SW 1271 (cell line): ENCODE data around the gene TMEM150A.
"Not testable (repeated sequence)": the region's sequence is repeated elsewhere in the genome, so short reads cannot be mapped to it uniquely, and the experiment has no call there.

Experiments used
- DNase-seq, 2 experiments: peaks; one replicate each; lab custom pipeline; 2025; lab: John Stamatoyannopoulos, UW

The TMEM150A gene

GRCh38 chr2:85602476-85603234 is at the start of gene TMEM150A:
TMEM150A (minus strand) TSS chr2:85602698; CDS start chr2:85601948, 750 bp downstream.
- peak; percentile 70 to 80 for DNase-seq

- DNase-seq, result no peak
Observed at GRCh38 chr2:85652056-85652455, 49.6 kb upstream of the TMEM150A start.

GRCh38 chr2:85651097-85651496 is 48.6 kb upstream of the TMEM150A start:
- DNase-seq, result no peak

- DNase-seq, result no peak
Observed at GRCh38 chr2:85650456-85650855, 48.0 kb upstream of the TMEM150A start.

GRCh38 chr2:85649201-85650190 is 47.0 kb upstream of the TMEM150A start:
- DNase-seq, result no peak

DNA sequence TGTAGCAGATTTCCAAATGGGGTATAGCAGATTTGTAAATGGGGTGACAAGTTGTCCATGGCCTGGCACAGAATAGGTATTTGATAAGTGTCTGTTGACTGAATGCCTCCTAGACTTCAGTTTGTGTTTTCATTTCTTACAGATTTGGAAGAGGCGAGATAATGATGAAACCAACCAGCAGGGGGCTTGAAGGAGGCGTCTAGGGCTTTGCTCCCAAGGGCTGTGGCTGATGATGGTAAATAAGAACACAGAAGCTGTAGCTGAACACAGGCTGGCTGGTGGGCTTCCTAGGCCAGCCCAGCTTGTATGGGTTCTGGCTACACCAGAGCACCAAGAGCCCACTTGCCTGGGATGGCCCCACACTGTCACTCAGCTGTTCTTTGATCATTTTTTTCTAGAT is 46.1 kb upstream of the TMEM150A start:
- DNase-seq, result peak; percentile 10 to 27

DNA sequence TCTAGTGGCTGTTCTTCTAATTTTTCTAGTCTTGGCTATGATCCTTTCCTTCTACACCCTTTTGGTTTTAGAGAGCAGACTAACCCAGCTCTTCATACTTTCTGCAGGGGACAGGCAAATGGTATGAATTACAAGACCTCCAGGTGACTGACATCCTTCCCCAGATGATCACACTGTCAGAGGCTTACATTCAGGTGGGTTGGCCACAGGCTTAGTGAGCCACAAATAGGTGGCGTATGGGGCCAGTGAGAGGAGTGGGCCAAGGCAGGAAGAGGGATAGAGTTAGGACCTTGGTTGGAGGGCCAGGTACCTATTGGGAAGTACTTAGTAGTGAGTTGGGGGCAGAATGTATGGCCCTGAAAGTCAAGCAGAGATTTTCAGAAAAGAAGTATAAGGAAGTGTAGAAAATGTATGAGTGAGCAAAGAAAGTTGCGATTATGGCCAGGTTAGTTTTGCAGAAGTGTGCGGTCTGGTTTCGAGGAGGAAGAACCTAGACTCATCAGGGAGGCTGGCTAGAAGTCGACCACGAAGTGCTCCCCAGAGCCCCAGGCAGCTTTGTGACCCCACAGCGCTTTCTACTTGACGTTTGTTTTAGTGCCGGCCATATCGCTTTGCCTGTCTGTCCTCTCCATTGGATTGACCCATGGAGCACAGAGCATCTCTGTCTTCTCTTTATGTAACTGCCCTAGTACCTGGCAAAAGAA is 45.5 kb upstream of the TMEM150A start:
- no peak for DNase-seq

DNA sequence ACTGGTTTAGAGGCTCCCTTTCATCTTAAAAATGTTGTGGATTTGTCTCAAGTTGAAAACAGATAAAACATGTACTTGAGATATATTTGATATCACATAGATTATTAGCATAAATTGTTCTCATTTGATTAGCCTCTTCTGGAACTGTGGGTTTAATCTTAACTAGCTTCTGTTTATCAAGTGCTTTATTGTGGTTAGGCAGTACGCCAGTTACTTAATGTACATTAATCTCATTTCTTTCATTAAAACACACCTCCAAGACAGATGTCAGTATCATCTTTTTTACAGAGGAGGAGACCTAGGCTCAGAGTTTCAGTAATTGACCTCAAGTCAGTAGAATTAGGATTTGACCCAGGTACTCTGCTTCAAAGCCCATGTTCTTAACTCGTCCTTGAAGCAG is 43.7 kb upstream of the TMEM150A start:
- DNase-seq, result no peak

DNA sequence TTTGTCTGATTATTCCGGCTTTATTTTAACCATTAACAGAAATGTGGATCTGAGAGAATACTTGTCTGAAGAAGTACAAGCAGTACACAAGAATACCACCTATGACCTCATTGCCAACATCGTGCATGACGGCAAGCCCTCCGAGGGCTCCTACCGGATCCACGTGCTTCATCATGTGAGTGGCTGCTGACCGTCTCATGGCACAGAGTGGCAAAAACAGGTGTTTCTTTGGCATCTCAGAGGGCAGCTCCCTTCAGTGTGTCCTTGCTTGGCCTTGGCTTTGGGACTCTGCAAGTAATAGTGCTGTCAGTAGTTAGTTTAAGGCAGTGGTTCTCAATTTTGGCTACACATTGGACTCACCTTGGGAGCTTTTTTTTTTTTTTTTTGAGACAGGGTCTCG is 42.4 kb upstream of the TMEM150A start:
- DNase-seq, result no peak

DNA sequence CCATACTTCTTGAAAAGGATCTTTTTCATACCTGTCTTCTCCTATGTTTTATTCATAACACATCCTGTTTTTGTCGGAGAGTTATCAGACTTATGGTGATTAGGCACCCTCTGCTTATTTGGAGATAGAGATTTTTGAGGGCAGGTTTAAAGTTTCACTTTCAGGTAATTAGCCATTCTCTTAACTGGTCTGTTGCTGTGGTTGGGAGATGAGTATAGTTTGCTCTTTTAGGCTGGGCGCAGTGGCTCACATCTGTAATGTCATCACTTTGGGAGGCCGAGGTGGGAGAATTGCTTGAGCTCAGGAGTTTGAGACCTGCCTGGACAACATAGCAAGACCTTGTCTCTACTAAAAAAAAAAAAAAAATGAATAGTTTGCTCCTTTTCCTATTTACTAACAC is 40.2 kb upstream of the TMEM150A start:
- no peak for DNase-seq

DNA sequence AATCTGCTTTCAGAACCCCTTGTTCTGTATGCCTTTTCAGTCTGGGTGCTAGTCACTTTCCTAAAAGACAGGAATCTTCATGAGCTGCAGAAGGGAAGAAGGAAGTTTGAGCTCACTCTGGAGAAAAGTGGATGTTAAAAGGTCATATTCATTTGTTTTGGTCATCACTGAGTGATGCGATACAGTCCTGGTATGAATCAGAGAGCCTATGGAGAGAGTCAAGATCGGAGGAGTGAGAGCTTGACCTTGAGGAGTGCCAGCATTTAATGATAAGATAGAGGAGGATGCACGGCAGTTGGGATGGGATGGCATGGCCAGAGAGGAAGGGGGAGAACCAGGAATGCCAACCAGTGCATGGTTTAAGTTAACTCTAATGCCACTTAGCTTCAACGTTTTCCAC is 33.1 kb upstream of the TMEM150A start:
- DNase-seq, result no peak

DNA sequence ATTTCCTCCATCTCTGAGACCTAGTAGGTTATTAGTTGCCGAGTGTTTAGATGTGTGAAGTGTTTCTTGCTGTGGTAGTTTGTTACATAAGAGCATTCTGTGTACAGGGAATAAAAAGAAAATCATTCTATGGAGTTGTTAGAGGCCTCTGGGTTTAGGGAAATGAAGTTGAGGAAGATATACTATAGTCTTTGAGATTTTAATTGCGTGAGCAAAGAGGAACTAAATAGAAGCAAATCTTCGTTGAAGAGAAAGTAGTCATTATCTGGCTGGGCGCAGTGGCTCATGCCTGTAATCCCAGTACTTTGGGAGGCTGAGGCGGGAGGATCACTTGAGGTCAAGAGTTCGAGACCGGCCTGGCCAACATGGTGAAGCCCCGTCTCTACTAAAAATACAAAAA is 32.5 kb upstream of the TMEM150A start:
- DNase-seq, result no peak

DNA sequence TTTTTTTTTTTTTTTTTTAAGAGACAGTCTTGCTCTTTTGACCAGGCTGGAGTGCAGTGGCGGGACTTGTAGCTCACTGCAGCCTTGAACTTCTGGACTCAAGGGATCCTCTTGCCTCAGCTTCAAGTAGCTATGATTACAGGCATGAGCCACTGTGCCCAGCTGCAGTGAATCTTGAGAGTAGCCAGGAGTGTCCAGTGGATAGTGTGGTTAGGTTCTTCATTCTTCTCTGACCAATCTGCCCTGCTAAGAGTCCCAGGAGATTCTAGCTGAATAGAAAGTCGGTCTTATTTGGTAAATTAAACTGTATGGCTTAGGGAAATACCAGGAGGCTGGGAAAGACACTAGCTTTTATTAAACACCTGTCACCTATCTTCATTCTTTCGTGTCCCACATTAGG is 28.8 kb upstream of the TMEM150A start:
- DNase-seq, result no peak

DNA sequence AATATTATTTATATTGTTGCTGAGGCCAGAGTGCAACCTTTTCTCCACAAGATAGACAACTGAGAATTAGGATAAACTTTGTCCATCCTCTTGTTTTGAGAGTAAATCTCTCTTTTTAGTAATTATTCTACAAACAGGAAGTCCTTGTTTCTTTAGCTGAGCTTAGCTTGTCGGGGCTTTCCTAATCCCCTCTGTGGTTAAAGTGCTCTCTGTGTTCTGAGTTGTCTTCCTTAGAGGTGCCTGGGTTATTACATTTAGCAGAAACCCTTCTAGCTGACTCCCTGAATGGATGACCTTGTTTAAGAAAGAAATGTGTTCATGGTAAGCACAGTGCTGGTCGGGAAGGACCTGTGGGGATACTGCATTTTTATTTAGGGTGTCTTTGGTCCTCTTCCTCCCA is 26.2 kb upstream of the TMEM150A start:
- DNase-seq, result no peak

DNA sequence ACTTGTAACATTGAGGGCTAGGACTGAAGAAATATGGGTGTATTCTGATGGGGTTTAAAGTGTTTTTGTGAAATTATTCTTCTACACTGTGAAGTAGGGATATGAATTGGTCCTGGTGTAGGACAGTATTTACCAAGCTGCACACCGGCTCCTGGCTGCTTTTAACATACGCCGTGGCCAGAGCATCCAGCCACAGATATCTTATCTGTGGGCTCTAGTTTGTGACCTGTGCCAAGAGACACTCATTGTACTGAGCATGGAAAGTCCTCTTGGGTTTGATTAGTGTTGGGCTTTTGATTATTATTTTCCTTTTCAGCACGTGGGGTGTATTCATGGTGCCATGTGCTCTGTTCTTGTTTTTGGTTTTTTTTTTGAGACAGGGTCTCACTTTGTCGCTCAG is 21.5 kb upstream of the TMEM150A start:
- DNase-seq, result no peak

DNA sequence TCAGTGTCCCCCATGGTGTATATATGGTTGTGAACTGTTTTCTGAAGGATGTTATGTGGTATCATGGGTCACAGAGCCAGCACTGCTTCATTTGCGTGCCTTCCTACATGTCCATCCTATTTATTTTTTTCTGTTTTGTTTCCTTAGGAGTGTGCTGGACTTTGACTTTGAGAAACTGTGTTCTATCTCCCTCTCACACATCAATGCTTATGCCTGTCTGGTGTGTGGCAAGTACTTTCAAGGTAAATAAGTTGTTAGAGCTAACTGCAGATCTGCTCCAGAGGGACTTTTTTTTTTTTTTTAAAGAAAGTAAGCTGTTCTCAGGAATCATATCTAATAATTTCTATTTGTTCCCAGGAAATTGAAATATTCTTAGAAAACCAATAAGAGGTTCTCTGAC is 18.8 kb upstream of the TMEM150A start:
- no peak for DNase-seq

DNA sequence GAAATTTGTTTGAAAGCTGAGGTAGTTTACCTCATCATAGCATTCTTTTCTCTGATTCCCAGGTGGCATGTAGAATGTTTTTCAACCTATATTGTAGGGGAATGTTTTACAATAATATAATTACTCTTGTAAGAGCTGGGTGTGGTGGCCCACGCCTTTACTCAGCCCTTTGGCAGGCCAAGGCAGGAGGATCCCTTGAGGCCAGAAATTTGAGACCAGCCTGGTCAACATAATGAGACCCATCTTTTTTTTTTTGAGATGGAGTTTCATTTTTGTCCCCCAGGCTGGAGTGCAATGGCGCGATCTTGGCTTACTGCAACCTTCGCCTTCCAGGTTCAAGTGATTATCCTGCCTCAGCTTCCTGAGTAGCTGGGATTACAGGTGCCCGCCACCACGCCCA is 17.1 kb upstream of the TMEM150A start:
- no peak for DNase-seq

- not testable (repeated sequence) for DNase-seq
Observed at GRCh38 chr2:85617723-85618122, 15.2 kb upstream of the TMEM150A start.

DNA sequence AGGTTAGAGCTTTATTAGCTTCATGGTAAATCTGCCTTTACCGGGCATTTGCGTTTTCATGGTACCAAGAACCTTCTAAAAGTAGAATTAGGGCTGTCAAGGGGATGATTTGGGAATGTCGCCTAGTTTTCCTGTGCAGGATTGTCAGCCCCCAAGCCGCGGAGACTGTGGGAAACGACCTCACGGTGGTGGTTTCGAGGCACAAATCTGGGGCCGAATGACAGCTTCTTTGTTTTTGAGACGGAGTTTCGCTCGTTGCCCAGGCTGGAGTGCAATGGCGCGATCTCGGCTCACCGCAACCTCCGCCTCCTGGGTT is 12.9 kb upstream of the TMEM150A start:
- no peak for DNase-seq

- not testable (repeated sequence) for DNase-seq
Observed at GRCh38 chr2:85614757-85615156, 12.3 kb upstream of the TMEM150A start.

DNA sequence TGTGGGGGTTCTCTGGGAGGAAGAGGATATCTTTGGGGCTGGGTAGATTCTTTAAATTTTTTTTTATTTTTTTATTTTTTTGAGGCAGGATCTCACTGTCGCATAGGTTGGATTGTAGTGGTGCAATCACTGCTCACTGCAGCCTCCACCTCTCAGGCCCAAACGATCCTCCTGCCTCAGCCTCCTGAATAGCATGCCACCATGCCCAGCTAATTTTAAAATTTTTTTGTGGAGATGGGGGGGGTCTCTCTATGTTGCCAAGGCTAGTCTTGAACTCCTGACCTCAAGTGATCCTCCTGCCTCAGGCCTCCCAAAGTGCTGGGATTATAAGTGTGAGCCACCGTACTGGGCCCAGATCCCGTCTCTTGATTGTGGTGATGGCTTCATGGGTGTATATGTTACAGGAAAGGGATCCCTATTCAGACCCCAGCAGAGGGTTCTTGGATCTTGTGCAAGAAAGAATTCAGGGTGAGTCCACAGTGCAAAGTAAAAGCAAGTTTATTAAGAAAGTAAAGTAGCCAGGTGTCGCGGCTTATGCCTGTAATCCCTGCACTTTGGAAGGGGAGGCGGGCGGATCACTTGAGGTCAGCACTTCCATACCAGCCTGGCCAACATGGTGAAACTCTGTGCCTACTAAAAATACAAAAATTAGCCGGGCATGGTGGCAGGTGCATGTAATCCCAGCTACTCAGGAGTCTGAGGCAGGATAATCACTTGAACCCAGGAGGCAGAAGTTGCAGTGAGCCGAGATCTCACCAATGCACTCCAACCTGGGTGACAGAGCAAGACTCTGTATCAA is 11.4 kb upstream of the TMEM150A start:
- no peak for DNase-seq
